Testis (tissue), 3 donors: ENCODE measurements around the gene NDUFV2. TPM values are rescaled to one million over a fixed set of nuclear protein-coding genes. Genes with fewer than 3 reads are reported as not detected.

Experiments
- DNase-seq: peaks from one replicate; pipeline ENCODE4 v3.0.0-alpha.2; 2019
- H3K27ac ChIP-seq, 2 donors: fragments of 200-600 bp; sonication (generic); one replicate each; pipeline ENCODE4 v1.5.1; 2019
- H3K27me3 ChIP-seq: fragments of 200-600 bp; sonication (generic); one replicate; pipeline ENCODE4 v1.5.1; 2019
- H3K36me3 ChIP-seq: fragments of 200-600 bp; sonication (generic); one replicate; pipeline ENCODE4 v1.5.1; 2017; ENCODE audit warnings: low read depth; ENCODE audit errors: missing control alignments
- H3K4me1 ChIP-seq: fragments of 200-600 bp; sonication (generic); one replicate; pipeline ENCODE4 v1.5.1; 2019
- H3K4me3 ChIP-seq, 2 donors: fragments of 200-600 bp; sonication (generic); one replicate each; pipeline ENCODE4 v1.5.1; 2017 to 2019
- H3K9me3 ChIP-seq: fragments of 200-600 bp; sonication (generic); one replicate; pipeline ENCODE4 v1.5.1; 2017
- POLR2A ChIP-seq: fragments of 450-650 bp; IDR thresholded peaks from one replicate; pipeline ENCODE4 v1.6.1; 2017; ENCODE audit warnings: antibody characterized with exemption, mild to moderate bottlenecking, moderate library complexity
- WGBS, 2 donors: methylation state at CpG; one replicate each; pipeline ENCODE4 v1.1.5; 2018; 5-methylcytosine and 5-hydroxymethylcytosine counted together
- intact Hi-C: fragments of 100-400 bp; cut with DNase I; formaldehyde crosslinking; loops from one replicate; pipeline ENCODE4 v1.15.1; 2023; ENCODE audit warnings: low total_unique reads
- polyA plus RNA-seq: library from polyadenylated mRNA; stranded (reverse); fragments of 350-450 nt; fragmentation: Illumina TruSeq; extraction: RNeasy Lipid Tissue Mini Kit (QIAGEN cat#74804); gene quantifications from one replicate; pipeline ENCODE4 v1.2.3, GENCODE V29; 2014; ENCODE audit warnings: low read depth, low replicate concordance; ENCODE audit not compliant: insufficient read depth
- total RNA-seq, 2 donors: library from RNA; depleted of rRNA; stranded (reverse); fragments of >200 nt; gene quantifications; one replicate each; pipeline ENCODE4 v1.2.3, GENCODE V29; 2016
- TF ChIP-seq, protein P1 (sequence below), 3 experiments: fragments of 450-650 bp in 2 of 3; fragments of 200-600 bp in 1 of 3; sonication (generic) in 1 of 3; IDR thresholded peaks; one replicate each; pipeline ENCODE4 v1.5.1; 2016 to 2019; ENCODE audit warnings: antibody characterized with exemption in 3 of 3, mild to moderate bottlenecking in 2 of 3, moderate library complexity in 1 of 3

Gene NDUFV2
- total and polyA plus RNA-seq, 3 donors from 2014 or later: 115 to 171 (median 120) TPM

DNA sequence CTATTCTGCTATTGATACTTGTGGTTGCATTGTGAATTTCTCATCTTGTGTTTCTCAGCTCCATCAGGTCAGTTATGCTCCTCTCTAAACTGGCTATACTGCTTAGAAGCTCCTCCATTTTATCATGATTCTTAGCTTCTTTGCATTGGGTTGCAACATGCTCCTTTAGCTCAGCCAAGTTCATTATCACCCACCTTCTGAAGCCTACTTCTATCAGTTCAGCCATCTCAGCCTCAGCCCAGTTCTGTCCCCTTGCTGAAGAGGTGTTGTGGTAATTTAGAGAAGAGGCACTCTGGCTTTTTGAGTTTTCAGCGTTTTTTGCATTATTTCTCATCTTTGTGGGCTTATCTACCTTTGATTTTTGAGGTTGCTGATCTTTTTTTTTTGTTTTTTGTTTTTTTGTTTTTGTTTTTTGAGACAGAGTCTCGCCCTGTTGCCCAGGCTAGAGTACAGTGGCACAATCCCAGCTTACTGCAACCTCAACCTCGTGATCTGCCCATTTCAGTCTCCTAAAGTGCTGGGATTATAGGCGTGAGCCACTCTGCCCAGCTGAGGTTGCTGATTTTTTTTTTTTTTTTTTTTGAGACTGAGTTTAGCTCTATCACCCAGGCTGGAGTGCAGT is 70.1 kb downstream of the NDUFV2 start:
- H3K27ac ChIP-seq: no peak overlapping the region
- no peaks in the 10 kb centered on the region for H3K36me3 ChIP-seq
- TF ChIP-seq POLR2A: no peak
- TF ChIP-seq, protein P1, sequence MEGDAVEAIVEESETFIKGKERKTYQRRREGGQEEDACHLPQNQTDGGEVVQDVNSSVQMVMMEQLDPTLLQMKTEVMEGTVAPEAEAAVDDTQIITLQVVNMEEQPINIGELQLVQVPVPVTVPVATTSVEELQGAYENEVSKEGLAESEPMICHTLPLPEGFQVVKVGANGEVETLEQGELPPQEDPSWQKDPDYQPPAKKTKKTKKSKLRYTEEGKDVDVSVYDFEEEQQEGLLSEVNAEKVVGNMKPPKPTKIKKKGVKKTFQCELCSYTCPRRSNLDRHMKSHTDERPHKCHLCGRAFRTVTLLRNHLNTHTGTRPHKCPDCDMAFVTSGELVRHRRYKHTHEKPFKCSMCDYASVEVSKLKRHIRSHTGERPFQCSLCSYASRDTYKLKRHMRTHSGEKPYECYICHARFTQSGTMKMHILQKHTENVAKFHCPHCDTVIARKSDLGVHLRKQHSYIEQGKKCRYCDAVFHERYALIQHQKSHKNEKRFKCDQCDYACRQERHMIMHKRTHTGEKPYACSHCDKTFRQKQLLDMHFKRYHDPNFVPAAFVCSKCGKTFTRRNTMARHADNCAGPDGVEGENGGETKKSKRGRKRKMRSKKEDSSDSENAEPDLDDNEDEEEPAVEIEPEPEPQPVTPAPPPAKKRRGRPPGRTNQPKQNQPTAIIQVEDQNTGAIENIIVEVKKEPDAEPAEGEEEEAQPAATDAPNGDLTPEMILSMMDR (IDR thresholded peaks at IDR 0.05): no peak
- H3K4me1 ChIP-seq: no peaks in the 10 kb centered on the region
- no peak overlapping the region for H3K4me3 ChIP-seq
- H3K9me3 ChIP-seq: no peaks in the 10 kb centered on the region
- intact Hi-C loops: no loop called here
- H3K27me3 ChIP-seq: no peaks in the 10 kb centered on the region
- WGBS, 2 donors: 86 to 95% methylated on average over 4 of the region's 4 CpGs
- DNase-seq: no peak

DNA sequence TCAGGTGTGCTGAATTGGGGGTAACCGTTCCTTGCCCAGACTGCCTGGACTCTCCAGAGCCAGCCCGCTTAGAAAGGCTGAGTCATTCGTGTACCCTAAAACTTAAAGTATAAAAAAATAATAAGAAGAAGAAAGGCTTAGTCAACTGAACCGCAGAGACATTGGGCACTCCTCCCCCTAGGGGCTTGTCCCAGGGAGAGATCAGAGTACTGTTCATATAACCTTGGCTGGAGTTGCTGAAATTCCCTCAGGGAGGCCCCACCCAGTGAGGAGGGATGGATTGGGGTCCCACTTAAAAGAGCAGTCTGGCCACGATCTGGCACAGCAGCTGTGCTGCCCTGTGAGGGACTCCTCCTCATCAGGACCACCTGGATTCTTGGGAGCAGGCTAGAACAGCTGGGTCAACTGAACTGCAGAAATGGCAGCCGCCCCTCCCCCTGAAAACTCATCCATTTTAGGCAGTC is 71.3 kb downstream of the NDUFV2 start:
- no peak for DNase-seq
- Histone ChIP-seq H3K36me3 (no peaks in the 10 kb centered on the region), H3K27ac (no peak overlapping the region), H3K27me3 (no peaks in the 10 kb centered on the region), H3K4me1 (no peaks in the 10 kb centered on the region), H3K9me3 (no peaks in the 10 kb centered on the region), H3K4me3 (no peak overlapping the region)
- intact Hi-C loops: no loop called here
- 78 to 83% methylated on average over 6 of the region's 6 CpGs for WGBS, 2 donors
- TF ChIP-seq POLR2A: no peak
- TF ChIP-seq, protein P1 (IDR thresholded peaks at IDR 0.05): no peak

DNA sequence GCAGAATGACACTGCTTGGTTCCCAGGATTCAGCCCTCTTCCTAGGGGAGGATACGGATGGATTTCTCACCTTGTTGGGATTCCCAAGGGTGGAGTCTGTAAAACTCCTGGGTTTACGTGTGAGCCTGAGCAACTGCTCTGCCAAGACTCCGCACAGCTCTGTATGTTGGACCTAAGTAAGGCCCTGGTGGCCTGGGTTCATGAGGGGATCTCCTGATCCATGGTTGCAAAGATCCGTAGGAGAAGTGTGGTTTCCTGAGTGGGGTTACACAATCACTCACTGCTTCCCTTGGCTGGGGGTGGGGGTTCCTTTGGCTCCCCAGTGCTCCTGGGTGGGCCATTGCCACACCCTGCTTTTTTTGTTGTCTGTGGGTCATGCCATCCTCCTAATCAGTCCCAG is 71.8 kb downstream of the NDUFV2 start:
- H3K9me3 ChIP-seq: no peaks in the 10 kb centered on the region
- intact Hi-C loops: no loop called here
- WGBS, 2 donors: 91 to 98% methylated on average over 4 of the region's 4 CpGs

DNA sequence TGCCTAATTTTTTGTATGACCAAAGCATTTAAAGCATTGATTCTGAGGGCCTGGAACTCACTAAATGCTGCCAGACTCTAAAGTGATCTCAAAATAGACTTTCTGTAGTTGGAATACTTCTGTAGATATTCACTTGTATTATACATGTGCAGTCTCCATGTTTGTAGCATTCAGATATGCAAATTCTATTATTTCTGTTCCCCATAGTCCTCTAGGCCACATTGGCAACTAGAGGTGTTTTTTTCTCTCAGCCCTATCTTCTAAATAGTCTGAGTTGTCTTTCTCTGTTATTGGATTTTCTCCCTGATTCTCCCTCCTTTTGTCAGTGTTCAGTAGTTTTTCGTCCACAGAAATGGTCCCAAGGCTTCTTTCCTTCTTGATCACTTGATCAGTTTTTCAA is 72.6 kb downstream of the NDUFV2 start:
- no peaks in the 10 kb centered on the region for H3K36me3 ChIP-seq
- intact Hi-C loops: no loop called here
- H3K4me1 ChIP-seq: no peaks in the 10 kb centered on the region
- H3K27ac ChIP-seq: no peak overlapping the region
- H3K4me3 ChIP-seq: no peak overlapping the region
- no peaks in the 10 kb centered on the region for H3K9me3 ChIP-seq
- no peaks in the 10 kb centered on the region for H3K27me3 ChIP-seq
- TF ChIP-seq, protein P1 (IDR thresholded peaks at IDR 0.05): no peak
- no peak for TF ChIP-seq POLR2A
- no peak for DNase-seq
- 92 to 94% methylated on average over 1 of the region's 1 CpG for WGBS, 2 donors

More for the DNA sequence above, 71.8 kb downstream of the NDUFV2 start:
- H3K4me1 ChIP-seq: no peaks in the 10 kb centered on the region
- no peak overlapping the region for H3K27ac ChIP-seq
- H3K36me3 ChIP-seq: no peaks in the 10 kb centered on the region
- H3K4me3 ChIP-seq: no peak overlapping the region
- DNase-seq: no peak
- TF ChIP-seq, protein P1 (IDR thresholded peaks at IDR 0.05): no peak
- no peak for TF ChIP-seq POLR2A
- H3K27me3 ChIP-seq: no peaks in the 10 kb centered on the region

DNA sequence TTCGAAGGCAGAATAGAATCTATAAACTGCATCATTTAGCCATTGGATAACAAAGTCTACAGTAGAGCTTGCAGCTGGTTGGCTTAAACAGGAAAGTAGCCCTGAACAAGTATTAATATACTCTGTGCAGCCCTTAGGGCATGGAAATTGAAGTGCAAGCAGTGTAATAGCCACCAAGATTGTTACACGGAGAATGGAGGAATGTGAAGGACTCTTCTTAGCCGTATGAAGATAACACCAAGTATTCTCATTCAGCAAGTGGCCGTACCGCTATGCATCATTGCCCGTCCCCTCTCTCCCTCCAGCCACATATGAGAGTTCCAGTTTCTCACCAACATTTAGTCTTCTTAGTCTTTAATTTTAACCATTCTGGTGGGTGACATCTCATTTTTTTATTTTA is 74.5 kb downstream of the NDUFV2 start:
- no peak for DNase-seq
- no peaks in the 10 kb centered on the region for H3K4me1 ChIP-seq
- H3K27me3 ChIP-seq: no peaks in the 10 kb centered on the region
- no peaks in the 10 kb centered on the region for H3K36me3 ChIP-seq
- no peak overlapping the region for H3K4me3 ChIP-seq
- TF ChIP-seq, protein P1 (IDR thresholded peaks at IDR 0.05): no peak
- TF ChIP-seq POLR2A: no peak
- H3K9me3 ChIP-seq: no peaks in the 10 kb centered on the region
- WGBS, 2 donors: 69 to 77% methylated on average over 6 of the region's 6 CpGs
- intact Hi-C loops: no loop called here
- H3K27ac ChIP-seq: no peak overlapping the region
